Activated CD4-positive, alpha-beta T cell treated with anti-CD3 and anti-CD28 coated beads, Interleukin-2, amount 10 ng/mL, durations not matched to agents 24 days and 14 days (primary cell): Measurements from ENCODE around the gene KNTC1. TPM values are rescaled to one million over a fixed set of nuclear protein-coding genes. Genes with fewer than 3 reads are reported as not detected.

Experiments used
- DNase-seq: peaks from one replicate; pipeline ENCODE4 v3.0.0; 2022
- H3K27ac Mint-ChIP-seq: one replicate; pipeline ENCODE4 v1.8.0; 2022; ENCODE audit warnings: mild to moderate bottlenecking, mixed read lengths
- H3K27me3 Mint-ChIP-seq: one replicate; pipeline ENCODE4 v1.8.0; 2022; ENCODE audit warnings: mixed read lengths
- H3K36me3 Mint-ChIP-seq: one replicate; pipeline ENCODE4 v1.8.0; 2022; ENCODE audit warnings: low read depth, mild to moderate bottlenecking, mixed read lengths
- H3K4me1 Mint-ChIP-seq: one replicate; pipeline ENCODE4 v1.8.0; 2021; ENCODE audit warnings: mixed read lengths
- H3K4me3 Mint-ChIP-seq: one replicate; pipeline ENCODE4 v1.8.0; 2022; ENCODE audit warnings: mild to moderate bottlenecking, moderate library complexity, mixed read lengths
- H3K9me3 Mint-ChIP-seq: one replicate; pipeline ENCODE4 v1.8.0; 2021; ENCODE audit warnings: mixed read lengths
- intact Hi-C: fragments of 100-400 bp; cut with micrococcal nuclease; formaldehyde crosslinking; loops from one replicate; pipeline ENCODE4 v1.15.1; 2023
- total RNA-seq: library from RNA; stranded (reverse); gene quantifications from 2 replicates; pipeline ENCODE4 v1.2.3, GENCODE V29; 2022

Gene KNTC1
- total RNA-seq, 1 donor from 2014 or later, result 129 TPM

- Mint-ChIP-seq H3K4me1 (peaks cover 47% of the 10 kb centered on the region), H3K4me3 (no peak overlapping the region), H3K9me3 (no peaks in the 10 kb centered on the region), H3K27me3 (no peaks in the 10 kb centered on the region), H3K27ac (peak overlapping the region; percentile 6), H3K36me3 (peaks cover 85% of the 10 kb centered on the region)
- intact Hi-C loops, result loop anchor here (1.0 kb wide), 1 partner anchor 9 kb away; no protein-coding TSS in a partner anchor
- no peak for DNase-seq
Observed at GRCh38 chr12:122518908-122519307, 8.1 kb upstream of the KNTC1 start.

- intact Hi-C loops, result loop anchor here (1.0 kb wide), 1 partner anchor 9 kb away; no protein-coding TSS in a partner anchor
- Mint-ChIP-seq H3K9me3 (no peaks in the 10 kb centered on the region), H3K4me3 (no peak overlapping the region), H3K4me1 (peaks cover 52% of the 10 kb centered on the region), H3K27me3 (no peaks in the 10 kb centered on the region), H3K36me3 (peaks cover 85% of the 10 kb centered on the region), H3K27ac (no peak overlapping the region)
- no peak for DNase-seq
Observed at GRCh38 chr12:122519418-122519817, 7.6 kb upstream of the KNTC1 start.

DNA sequence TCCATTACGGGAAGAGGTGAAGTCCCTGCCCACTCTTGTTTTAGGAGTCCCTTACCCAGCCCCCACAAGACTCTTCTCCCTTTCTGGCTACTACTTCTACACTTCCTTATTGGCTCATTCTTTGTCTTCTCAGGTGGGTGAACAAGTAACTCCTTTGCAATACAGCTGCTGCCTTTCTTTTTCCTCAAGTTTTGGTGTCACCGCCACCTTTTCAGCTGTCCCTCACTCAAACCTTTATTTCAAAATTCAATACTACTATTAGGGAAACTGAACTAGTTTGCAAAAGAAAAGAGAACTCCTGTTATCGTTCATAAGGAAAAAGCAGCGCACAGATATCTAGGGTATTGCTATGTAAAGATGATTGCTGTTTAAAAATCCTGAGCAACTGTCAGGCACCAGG is 6.4 kb upstream of the KNTC1 start:
- H3K27me3 Mint-ChIP-seq, result no peaks in the 10 kb centered on the region
- DNase-seq, result no peak
- H3K27ac Mint-ChIP-seq, result peak overlapping the region; percentile 72
- H3K36me3 Mint-ChIP-seq, result peaks cover 83% of the 10 kb centered on the region
- H3K4me3 Mint-ChIP-seq, result no peak overlapping the region
- H3K4me1 Mint-ChIP-seq, result peaks cover 48% of the 10 kb centered on the region
- intact Hi-C loops, result loop anchor here (10.0 kb wide), 3 partner anchors 296 to 934 kb away; partner anchors contain the start of genes DIABLO, OGFOD2 and SNRNP35
- no peaks in the 10 kb centered on the region for H3K9me3 Mint-ChIP-seq

DNA sequence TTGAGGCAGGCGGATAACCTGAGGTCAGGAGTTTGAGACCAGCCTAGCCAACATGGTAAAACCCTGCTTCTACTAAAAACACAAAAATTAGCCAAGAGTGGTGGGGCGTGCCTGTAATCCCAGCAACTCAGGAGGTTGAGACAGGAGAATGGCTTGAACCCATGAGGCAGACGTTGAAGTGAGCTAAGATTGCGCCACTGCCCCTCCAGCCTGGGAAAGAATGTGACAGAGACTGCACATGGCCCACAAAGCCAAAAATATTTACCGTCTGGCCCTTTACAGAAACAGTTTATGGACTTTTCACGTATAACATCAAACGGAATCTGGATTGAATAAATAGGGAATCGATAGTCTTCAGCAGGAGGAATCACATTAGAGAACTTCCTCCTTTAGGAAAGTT is 3.8 kb upstream of the KNTC1 start:
- DNase-seq, result no peak
- H3K27me3 Mint-ChIP-seq, result no peaks in the 10 kb centered on the region
- H3K9me3 Mint-ChIP-seq, result no peaks in the 10 kb centered on the region
- peak overlapping the region; percentile 90 for H3K4me3 Mint-ChIP-seq
- peak overlapping the region; percentile 59 for H3K27ac Mint-ChIP-seq
- peaks cover 46% of the 10 kb centered on the region for H3K4me1 Mint-ChIP-seq
- intact Hi-C loops, result loop anchor here (10.0 kb wide), 3 partner anchors 298 to 932 kb away; partner anchors contain the start of genes DIABLO, OGFOD2 and SNRNP35
- peaks cover 62% of the 10 kb centered on the region for H3K36me3 Mint-ChIP-seq

- peak overlapping the region; percentile 50 for H3K27ac Mint-ChIP-seq
- no peak for DNase-seq
- intact Hi-C loops, result loop anchor here (10.0 kb wide), 3 partner anchors 299 to 931 kb away; partner anchors contain the start of genes DIABLO, OGFOD2 and SNRNP35
- H3K36me3 Mint-ChIP-seq, result peaks cover 54% of the 10 kb centered on the region
- no peaks in the 10 kb centered on the region for H3K27me3 Mint-ChIP-seq
- H3K4me1 Mint-ChIP-seq, result peaks cover 48% of the 10 kb centered on the region
- peak overlapping the region; percentile 90 for H3K4me3 Mint-ChIP-seq
- H3K9me3 Mint-ChIP-seq, result no peaks in the 10 kb centered on the region
Observed at GRCh38 chr12:122523846-122524718, 3.0 kb upstream of the KNTC1 start.

- H3K9me3 Mint-ChIP-seq, result no peaks in the 10 kb centered on the region
- no peaks in the 10 kb centered on the region for H3K27me3 Mint-ChIP-seq
- H3K36me3 Mint-ChIP-seq, result peaks cover 41% of the 10 kb centered on the region
- DNase-seq, result peak; percentile 84
- no peak overlapping the region for H3K27ac Mint-ChIP-seq
- peaks cover 30% of the 10 kb centered on the region for H3K4me1 Mint-ChIP-seq
- H3K4me3 Mint-ChIP-seq, result no peak overlapping the region
- intact Hi-C loops, result loop anchor here (1.0 to 10.0 kb wide), 8 partner anchors 26 to 927 kb away; partner anchors contain the start of genes DIABLO, OGFOD2, SBNO1 and SNRNP35
Observed at GRCh38 chr12:122527478-122527944, 462 bp downstream of the KNTC1 start.

DNA sequence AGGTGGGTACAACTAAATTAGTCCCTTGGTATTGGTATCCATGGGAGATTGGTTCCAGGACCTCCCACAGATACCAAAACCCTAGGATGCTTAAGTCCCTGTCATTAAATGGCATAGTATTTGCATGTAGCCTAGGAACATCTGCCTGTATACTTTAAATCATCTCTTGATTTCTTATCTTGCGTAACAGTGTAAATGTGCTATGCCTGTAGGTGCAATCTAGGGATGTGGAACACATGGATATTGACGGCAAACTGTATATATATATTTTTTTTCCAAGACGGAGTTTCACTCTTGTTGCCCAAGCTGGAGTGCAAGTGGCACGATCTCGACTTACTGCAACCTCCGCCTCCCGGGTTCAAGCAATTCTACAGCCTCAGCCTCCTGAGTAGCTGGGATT is 1.5 kb downstream of the KNTC1 start:
- H3K27ac Mint-ChIP-seq, result no peak overlapping the region
- intact Hi-C loops, result loop anchor here (5.0 to 10.0 kb wide), 4 partner anchors 126 to 926 kb away; partner anchors contain the start of genes DIABLO, OGFOD2 and SNRNP35
- H3K27me3 Mint-ChIP-seq, result no peaks in the 10 kb centered on the region
- H3K4me1 Mint-ChIP-seq, result peaks cover 23% of the 10 kb centered on the region
- DNase-seq, result no peak
- H3K9me3 Mint-ChIP-seq, result no peaks in the 10 kb centered on the region
- no peak overlapping the region for H3K4me3 Mint-ChIP-seq
- H3K36me3 Mint-ChIP-seq, result peaks cover 39% of the 10 kb centered on the region

DNA sequence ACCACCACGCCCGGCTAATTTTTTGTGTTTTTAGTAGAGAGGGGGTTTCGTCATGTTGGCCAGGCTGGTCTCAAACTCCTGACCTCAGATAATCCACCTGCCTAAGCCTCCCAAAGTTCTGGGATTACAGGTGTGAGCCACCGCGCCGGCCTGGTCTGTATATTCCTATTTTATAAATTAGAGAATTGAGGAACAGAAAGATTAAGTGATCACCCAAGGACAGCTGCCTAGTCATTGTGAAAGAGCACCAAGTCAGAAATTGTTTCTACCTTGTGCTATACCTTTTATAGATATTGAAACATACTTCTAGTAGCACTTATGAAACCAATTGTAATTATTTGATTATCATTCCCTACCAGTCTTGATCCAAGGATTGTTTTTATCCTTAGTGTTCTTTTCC is 1.9 kb downstream of the KNTC1 start:
- no peak overlapping the region for H3K4me3 Mint-ChIP-seq
- H3K27me3 Mint-ChIP-seq, result no peaks in the 10 kb centered on the region
- no peak overlapping the region for H3K27ac Mint-ChIP-seq
- H3K4me1 Mint-ChIP-seq, result peaks cover 19% of the 10 kb centered on the region
- no peak for DNase-seq
- intact Hi-C loops, result loop anchor here (5.0 to 10.0 kb wide), 4 partner anchors 127 to 926 kb away; partner anchors contain the start of genes DIABLO, OGFOD2 and SNRNP35
- peaks cover 34% of the 10 kb centered on the region for H3K36me3 Mint-ChIP-seq
- H3K9me3 Mint-ChIP-seq, result no peaks in the 10 kb centered on the region

GRCh38 chr12:122533856-122534255 is 6.8 kb downstream of the KNTC1 start:
- Mint-ChIP-seq H3K36me3 (peaks cover 41% of the 10 kb centered on the region), H3K9me3 (no peaks in the 10 kb centered on the region), H3K4me1 (peaks cover 8% of the 10 kb centered on the region), H3K27me3 (no peaks in the 10 kb centered on the region), H3K27ac (no peak overlapping the region), H3K4me3 (no peak overlapping the region)
- intact Hi-C loops, result no loop called here
- DNase-seq, result no peak

GRCh38 chr12:122537021-122537420 is 10.0 kb downstream of the KNTC1 start:
- intact Hi-C loops, result no loop called here
- H3K4me1 Mint-ChIP-seq, result peaks cover 4% of the 10 kb centered on the region

GRCh38 chr12:122538496-122538895 is 11.4 kb downstream of the KNTC1 start:
- Mint-ChIP-seq H3K27me3 (no peaks in the 10 kb centered on the region), H3K36me3 (peaks cover 38% of the 10 kb centered on the region), H3K4me1 (peaks cover 4% of the 10 kb centered on the region), H3K27ac (no peak overlapping the region), H3K9me3 (no peaks in the 10 kb centered on the region), H3K4me3 (no peak overlapping the region)
- DNase-seq, result no peak
- intact Hi-C loops, result no loop called here

More at GRCh38 chr12:122537021-122537420, 10.0 kb downstream of the KNTC1 start:
- no peak overlapping the region for H3K4me3 Mint-ChIP-seq
- H3K27ac Mint-ChIP-seq, result no peak overlapping the region
- no peaks in the 10 kb centered on the region for H3K9me3 Mint-ChIP-seq
- DNase-seq, result no peak
- peaks cover 34% of the 10 kb centered on the region for H3K36me3 Mint-ChIP-seq
- no peaks in the 10 kb centered on the region for H3K27me3 Mint-ChIP-seq

DNA sequence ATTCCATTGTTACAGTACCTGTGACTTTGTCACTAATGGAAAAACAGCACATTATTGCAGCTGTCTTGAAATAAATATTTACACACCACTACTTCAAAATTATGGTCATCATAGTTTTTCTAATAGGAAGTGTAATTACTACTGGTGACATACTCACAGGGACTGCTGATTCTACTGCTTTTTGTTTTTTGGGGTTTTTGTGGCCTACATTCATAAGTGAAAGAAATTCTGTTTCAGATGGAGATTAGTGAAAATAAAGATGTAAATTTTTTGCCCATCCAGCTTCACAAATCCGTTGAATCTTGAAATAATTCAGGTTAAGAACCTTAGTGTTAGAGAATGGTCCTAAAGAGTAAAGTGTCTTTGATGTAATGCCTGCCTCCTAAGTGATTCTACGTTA is 17.5 kb downstream of the KNTC1 start:
- Mint-ChIP-seq H3K4me3 (no peak overlapping the region), H3K27ac (no peak overlapping the region), H3K36me3 (peaks cover 33% of the 10 kb centered on the region), H3K27me3 (no peaks in the 10 kb centered on the region), H3K4me1 (peaks cover 2% of the 10 kb centered on the region), H3K9me3 (no peaks in the 10 kb centered on the region)
- no peak for DNase-seq
- intact Hi-C loops, result no loop called here

DNA sequence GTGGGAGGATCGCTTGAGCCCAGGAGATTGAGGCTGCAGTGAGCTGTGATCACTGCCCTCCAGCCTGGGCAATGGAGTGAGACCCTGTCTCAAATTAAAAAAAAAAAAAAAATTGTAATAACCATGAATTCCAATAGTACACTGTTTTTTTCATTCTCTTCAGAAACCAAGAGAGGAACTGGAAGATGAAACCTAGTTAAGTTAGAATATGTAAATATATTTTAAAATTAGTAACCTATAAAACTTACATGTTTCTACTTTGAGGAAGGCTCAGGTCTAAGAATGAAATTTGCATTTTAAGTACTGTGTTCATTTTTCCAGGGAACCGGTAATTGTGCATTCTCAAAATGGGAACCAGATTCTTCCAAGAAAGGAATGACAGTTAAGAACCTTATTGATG is 18.8 kb downstream of the KNTC1 start:
- intact Hi-C loops, result no loop called here
- H3K27ac Mint-ChIP-seq, result no peak overlapping the region
- no peaks in the 10 kb centered on the region for H3K9me3 Mint-ChIP-seq
- no peak overlapping the region for H3K4me3 Mint-ChIP-seq
- no peak for DNase-seq
- peaks cover 2% of the 10 kb centered on the region for H3K4me1 Mint-ChIP-seq
- H3K36me3 Mint-ChIP-seq, result peaks cover 44% of the 10 kb centered on the region
- no peaks in the 10 kb centered on the region for H3K27me3 Mint-ChIP-seq

GRCh38 chr12:122547330-122547729 is 20.3 kb downstream of the KNTC1 start:
- no peak overlapping the region for H3K4me3 Mint-ChIP-seq
- H3K9me3 Mint-ChIP-seq, result no peaks in the 10 kb centered on the region
- no peaks in the 10 kb centered on the region for H3K27me3 Mint-ChIP-seq
- peaks cover 47% of the 10 kb centered on the region for H3K36me3 Mint-ChIP-seq
- intact Hi-C loops, result no loop called here
- peaks cover 2% of the 10 kb centered on the region for H3K4me1 Mint-ChIP-seq
- DNase-seq, result no peak
- H3K27ac Mint-ChIP-seq, result no peak overlapping the region
